DMS53 treated with DMSO at 0.1 percent for 48 hours (cell line): Measurements from ENCODE around the gene ENOX1.

Source experiments
- DNase-seq: peaks from one replicate; lab custom pipeline; 2025; ENCODE audit not compliant: unreplicated experiment; lab: John Stamatoyannopoulos, UW

ENOX1 gene

DNA sequence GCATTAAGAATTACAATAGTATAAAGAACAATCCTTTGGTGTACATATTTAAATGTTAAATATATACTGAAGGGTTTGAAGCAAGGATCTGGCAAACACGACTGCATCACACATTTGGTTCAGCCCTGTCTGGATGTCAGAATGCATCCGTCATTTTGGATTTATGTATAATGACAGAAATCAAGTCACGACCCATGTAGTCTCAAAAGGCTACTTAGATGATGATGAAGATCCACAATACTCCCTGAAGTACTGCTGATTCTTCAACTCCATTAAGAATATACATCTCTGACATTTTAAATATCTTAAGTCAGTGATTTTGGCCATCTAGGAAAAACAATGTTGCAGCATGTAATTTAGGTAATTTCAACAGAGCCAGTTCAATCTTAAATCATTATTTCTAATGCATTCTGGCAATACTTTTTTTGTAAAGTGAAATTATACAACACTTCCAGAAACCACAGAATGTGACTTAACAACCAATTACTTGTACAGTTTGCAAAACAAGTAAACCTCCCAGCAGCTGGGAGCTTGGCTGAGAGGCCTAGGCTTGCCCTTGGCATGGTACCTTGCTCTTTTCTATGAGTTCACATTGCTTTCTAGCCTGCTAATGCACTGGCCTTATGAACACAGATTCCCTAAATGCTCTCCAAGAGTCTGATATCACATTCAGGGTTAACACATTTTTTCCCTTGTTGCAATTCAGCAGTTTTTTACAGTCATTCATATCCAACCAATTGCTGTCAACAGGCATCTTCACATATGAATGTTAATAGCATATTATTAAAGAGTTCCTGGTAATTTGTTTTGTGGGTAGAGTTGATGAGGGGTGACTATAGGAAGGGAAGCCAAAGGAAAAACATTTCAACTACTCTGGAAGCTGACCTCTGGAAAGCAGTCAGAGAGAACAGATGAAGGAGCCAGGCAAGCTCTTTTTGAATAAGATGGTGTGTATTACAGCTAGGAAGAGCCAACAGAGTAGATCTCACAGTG is 175.2 kb downstream of the ENOX1 start:
- no peak for DNase-seq

DNA sequence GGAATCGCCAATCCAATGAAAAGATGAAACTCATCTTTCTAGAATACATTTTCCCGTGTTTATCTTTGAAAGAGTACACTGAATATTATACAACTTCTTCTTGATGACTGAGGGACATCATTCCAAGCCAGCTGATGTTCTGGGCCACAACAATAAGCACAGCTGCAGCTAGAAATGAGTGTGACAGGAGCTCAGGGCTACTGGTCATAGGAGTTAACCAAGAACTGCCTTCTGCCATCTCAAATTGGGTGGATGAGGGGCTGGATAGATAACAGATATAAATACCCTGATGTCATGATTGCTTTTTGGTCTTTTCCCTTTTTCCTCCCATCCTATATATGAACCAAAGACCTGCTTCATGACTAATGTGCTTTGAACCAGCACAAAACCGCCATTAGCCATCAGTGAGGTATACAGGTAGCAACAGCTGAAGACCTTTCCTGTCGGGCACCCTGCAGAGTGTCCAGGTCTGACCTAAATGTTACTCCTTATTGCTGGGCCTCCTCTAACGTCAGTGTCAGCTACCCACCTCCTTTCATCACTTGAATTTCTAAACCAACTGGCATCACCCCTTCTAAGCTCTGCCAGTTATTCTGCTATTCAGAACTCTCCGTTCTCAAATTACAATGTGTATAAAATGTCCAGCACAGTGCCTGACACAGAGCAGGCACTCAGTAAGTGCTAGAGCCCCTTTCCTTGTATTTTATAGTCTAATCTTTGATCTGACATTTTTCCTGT is 178.2 kb downstream of the ENOX1 start:
- DNase-seq, result no peak

DNA sequence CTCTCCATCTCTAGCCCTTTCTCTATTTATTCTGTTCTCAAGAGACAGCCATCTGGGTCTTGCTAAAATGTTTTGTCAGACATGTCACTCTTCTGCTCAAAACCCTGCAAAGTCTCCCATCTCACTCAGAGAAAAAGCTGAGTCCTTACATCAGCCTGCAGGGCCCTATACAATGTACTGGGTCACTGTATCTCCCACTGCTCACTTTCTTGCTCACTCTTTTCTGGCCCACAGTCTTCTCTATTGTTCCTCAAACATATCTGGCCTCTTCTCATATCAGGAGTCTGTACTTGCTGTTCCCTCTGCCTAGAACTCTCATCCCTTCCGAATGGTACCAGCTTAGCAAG is 189.2 kb downstream of the ENOX1 start:
- DNase-seq, result no peak

DNA sequence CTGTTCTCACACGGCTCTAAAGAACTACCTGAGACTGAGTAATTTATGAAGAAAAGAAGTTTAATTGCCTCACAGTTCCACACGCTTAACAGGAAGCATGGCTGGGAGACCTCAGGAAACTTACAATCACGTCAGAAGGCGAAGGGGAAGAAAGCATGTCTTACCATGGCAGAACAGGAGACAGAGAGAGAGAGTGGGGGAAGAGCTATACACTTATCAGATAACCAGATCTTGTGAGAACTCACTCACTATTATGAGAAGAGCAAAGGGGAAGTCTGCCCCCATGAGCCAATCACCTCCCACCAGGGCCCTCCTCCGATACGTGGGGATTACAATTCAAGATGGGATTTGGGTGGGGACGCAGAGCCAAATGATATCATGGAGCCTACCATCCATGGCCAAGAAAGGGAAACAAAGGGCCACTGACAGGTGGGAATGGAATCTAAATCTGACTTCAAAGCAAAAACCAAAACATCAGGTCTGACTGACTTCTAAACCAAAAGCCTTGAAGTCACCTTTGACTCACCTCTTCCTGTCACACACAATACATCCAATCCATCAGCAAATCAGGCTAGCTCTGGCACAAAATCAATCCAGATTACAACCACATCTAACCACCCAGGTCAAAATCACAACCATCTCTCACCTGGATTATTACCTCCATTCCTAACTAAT is 189.7 kb downstream of the ENOX1 start:
- no peak for DNase-seq

DNA sequence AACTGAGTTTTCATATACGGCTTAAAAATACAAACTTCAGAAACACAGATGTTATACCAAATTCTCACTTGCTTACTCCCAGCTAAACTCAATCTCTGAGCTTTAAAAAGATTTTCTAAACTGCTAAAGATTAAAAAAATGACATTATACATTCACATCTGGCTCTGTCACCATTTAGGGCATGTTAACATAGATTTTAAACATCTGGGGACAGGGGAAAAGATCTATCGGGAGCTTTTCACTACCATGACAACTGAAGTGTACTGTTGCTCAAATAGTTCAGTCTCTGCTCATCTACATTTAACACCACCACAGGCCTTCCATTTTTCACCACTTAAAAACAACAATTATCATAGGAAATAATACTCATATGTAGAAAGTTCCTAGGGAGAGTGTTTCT is 190.8 kb downstream of the ENOX1 start:
- no peak for DNase-seq

DNA sequence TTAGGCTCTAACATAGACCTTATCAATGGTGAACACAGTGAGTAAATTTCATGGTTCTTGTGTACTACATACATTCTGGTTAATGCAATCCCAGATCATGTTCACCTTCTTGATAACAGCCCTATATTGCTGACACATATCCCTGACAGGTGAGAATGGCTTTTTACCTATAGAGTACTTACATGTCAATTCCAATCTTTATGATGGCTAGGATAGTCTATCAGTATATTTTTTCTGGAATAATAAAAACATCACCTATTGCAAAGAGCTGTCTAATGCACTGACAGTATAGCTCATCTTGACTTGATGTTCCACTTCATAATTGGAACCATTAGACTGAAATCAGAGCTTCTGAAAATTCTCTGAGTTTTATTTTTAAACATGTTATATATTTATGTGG is 199.4 kb downstream of the ENOX1 start:
- DNase-seq, result no peak

DNA sequence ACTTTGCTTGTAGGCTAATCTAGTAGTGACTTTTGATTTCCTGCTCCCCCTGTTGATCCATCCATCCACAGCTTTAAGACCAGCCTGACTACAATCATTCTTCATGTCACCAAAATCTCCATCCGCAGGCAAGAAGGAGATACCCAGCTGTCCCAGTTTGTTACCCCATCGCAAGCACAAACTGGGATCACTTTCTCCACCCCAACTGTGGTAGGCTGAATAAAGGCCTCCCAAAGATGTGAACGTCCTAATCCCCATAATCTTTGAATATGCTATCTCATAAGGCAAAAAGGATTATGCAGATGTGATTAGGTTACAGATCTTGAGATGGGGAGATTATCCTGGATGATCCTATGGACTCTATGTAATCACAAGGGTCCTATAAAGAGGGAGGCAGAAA is 202.0 kb downstream of the ENOX1 start:
- no peak for DNase-seq

DNA sequence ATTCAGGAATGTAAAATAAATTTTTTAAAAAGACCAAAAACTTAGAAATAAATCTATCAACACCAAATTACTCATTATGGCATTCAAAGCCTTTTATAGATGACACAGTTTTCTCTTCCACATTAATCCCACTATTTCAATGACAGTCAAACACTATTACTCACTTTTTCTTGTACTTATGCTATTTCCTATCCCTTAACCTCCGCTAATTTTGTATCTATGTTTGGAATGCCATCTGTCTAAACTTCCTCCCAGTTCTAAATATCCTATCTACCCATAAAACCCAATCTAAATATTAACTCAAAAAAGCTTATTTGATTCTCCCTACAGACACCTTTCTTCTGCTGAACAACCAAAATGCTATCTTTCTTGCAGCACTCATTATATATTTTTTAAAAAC is 203.5 kb downstream of the ENOX1 start:
- DNase-seq, result no peak

DNA sequence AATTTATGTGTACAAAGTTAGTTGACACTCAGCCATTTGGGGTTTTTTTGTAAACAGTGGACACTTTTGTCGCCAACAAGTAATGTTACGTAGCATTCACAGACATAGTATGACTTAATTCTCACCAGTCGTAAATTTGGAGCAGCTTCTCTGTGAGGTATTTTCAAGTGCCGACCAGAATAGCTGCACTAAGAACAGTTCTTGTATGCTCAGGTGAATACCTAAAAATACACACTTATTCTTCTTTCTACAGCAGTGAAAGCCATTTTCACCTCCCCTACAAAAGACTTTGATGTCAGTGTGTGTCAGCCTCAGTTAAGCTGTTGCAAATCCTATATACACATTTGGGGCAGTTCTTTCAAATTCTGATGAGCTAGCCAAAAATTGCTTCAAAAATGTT is 206.5 kb downstream of the ENOX1 start:
- no peak for DNase-seq

DNA sequence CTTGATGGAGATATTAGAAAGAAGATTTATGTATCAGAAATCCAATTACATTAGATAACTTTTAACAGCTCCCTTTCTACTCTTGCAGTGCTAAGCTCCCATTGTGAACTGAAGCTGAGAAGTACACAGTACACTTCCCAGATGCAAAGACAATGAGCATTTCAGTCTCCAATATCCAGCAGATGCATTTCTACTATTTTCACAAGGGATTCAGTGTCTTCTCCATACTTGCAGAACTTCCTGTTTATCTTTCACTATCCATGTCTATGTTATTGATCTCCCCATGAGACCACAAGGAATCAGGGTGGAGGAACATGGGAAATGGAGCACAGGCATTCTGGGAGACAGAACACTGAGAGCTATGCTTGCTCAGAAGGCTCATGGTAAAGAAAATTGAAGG is 207.5 kb downstream of the ENOX1 start:
- no peak for DNase-seq

DNA sequence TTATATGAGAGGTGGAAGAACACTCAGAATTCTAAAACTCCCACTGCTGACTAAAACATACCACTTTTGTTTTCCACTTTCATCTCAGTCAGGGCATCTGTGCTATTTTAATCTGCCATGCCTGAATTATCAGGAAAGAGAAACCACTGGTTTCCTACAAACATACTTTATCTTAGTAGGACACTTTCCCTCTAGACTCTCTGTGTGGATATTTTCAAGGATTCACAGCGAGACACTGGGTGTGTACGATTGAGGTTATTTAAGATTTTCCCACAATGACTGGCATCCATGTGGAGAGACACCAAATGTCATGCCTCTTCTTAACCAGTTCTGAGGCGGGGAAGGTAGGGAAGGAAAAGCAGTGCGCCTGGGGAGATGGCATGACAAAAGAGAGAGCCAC is 212.2 kb downstream of the ENOX1 start:
- DNase-seq, result no peak

DNA sequence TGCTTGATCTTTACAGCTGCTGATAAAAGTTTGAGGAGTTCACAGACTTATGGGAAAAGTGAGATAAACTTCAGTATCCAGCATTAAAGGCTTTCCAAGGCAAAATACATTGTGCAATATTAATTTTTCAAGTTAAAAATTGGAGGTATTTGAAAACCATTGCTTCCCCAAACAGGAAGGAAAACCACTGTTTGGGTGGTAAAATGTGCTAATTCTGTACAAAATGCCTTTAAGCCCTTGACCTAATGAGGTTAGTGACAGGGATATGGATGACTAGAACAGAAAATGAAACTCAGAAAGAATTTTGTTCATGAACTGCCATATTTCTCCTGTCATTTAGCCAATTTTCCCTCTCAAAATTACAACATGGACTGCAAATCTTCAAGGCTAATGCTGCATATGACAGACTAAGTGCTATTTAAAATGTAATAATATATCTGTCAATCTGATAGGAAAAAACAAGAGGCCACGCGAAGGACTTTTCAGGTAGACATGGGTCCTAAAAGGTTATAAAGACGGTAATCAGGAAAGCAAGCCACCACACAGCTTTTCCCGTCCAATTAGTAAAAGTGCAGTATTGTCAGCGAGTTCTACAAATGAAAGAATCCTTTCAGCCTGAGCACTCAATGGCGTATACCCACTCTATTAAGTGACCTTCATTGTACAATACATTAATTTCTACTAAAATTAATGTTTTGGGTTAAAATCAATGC is 212.8 kb downstream of the ENOX1 start:
- DNase-seq, result no peak

DNA sequence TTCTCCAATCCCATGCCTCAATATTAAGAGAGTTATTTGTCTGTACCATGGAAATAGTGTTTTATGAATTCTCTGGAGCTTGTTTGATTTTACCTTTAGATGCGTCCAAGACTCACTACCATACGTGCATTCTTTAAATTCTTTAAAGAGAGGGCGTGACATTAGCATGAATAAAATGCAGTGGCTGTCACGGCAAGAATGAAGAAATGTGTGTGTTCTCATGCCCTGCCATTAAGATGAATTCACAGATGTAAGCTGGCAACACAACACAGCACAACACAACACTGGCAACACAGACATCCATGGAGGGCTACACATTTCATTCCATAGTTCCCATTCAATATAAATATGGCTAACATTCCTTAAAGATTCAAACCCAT is 213.4 kb downstream of the ENOX1 start:
- DNase-seq, result no peak

DNA sequence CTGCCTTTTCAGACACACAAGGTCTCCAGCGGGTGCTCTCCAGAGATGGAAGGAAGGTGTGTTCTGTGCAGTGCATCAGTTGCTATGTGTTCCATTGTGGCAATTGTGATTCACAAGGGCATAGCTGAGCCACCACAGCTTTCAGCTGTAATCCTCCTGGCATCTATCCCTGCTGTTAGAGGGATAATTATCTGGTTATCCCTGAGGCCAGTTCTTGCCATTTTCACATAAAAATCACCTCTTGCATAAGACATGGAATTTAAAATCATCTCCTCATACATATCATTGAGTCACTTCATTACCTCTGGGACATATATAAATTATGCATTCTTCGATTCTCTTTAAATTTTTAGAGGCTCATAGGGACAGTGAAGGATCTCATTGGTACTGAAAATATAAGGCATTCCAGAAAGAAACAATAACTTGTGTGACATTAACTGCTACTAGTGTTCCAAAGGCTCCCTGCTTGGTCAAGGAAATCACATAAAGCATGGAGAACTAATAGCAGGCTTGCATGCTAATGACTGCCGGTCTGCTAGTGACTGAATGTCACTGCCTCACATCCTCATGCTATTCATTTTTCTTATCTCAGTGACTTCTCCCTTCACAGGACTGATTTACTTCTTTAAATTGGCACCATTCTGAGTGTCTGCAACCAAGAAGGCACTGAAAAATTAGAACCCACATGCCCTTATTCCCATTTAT is 214.0 kb downstream of the ENOX1 start:
- no peak for DNase-seq

DNA sequence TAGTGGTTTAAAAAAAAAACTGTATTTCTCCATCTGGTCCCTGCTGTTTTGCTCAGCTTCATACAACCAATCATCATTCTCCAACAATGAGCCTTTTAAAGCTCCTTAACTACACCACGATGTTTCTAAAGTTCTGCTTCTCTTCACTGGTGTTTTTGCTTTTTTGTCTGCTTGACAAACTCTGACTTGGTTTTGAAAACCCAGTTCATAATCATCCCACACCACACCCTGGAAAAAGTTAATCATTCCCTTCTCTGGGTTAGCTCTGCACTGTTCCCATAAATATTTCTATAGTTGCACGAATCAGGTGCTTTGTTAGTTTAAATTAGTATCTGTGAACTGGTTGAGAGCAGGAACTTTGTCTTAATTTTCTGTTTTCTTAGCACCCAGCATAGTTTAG is 217.1 kb downstream of the ENOX1 start:
- DNase-seq, result no peak

DNA sequence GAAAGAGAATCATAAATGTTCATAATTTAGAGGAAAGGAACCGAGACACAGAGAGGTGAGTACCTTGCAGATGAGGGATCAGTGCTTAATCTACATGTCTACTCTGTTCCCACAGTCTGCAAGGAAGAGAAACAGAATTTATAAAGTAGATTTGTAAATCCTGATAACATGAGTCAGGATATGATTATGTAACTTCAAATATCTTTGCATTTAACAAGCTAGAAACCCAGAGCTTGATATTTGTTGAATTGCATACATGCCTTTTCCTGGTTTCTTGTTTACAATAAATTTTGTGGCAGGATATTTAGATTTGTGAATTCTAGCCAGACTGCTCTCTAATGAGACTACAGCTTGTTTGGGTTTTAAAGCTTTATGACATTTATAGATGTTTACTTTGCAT is 219.2 kb downstream of the ENOX1 start:
- DNase-seq, result no peak

DNA sequence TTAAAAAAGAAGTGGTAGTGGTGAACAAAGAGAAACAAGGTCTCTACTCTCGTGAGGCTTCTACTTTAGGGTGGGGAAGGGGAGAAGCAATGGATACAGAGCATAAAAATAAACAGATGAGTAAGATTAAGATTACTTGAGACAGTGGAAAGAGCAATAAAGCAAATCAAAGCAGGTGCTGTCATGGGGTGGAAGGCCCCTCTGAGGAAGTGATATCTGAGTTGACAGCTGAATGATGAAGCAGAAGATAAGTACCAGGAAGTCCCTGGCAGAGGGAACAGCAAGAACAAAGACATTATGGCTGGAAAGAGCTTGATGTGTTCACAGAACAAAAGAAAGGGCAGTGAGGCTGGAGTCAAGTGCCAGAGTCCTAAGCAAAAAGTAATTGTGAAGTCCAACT is 221.8 kb downstream of the ENOX1 start:
- peak; percentile 44 for DNase-seq

DNA sequence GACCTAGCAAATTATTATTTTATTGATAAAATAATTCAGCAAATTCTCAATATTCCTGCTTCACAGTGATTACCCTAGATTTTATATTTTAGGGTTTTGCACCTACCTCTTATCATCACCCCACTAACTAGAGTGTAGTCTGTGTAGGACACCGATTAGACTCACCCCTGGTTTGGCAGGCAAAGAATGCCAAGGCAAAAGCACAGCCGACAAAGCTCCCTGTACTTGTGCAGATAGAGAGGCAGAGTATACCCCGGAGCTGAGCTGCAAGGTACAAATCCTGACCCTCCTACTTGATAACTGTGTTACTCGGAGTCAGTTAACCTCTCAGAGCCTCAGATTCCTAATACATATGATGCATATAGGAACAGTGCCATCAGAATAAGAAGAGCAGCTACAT is 225.7 kb downstream of the ENOX1 start:
- no peak for DNase-seq

DNA sequence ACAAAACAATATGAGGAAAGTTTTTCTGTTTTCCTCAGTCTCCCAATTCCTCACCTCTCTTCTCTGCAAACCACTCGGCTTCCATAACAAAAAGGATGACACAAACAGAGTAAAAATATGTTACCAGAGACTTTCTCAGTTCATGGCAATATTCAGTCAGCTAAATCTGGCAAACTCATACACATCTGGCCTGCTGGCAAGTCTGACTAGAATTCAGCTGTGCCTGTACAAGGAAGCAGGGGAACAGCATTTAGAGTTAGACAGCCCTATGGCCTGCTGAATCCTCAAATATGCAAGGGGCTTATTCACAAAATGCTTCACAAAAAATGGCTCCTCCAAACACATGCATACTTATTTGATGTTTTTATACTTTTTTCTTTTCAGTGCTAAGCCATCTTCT is 227.8 kb downstream of the ENOX1 start:
- DNase-seq, result no peak

DNA sequence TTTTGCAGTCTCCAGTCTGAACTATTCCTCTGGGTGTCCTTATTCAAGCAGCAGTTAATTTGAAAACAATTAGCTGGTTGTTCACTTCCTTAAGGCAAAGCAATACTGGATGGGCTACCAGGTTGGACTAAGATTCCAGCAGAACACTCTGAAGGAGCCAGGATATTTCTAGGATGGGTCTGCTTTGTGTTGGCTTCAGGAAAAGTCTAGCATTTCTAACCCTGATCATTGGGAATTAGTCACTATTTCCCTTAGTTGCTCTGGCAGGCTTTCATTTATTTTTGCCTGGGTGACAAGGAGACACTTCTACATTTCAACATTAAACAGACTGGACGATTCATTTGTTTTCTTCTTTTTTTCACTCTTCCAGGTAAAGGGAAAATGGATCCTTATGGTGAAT is 228.4 kb downstream of the ENOX1 start:
- no peak for DNase-seq

DNA sequence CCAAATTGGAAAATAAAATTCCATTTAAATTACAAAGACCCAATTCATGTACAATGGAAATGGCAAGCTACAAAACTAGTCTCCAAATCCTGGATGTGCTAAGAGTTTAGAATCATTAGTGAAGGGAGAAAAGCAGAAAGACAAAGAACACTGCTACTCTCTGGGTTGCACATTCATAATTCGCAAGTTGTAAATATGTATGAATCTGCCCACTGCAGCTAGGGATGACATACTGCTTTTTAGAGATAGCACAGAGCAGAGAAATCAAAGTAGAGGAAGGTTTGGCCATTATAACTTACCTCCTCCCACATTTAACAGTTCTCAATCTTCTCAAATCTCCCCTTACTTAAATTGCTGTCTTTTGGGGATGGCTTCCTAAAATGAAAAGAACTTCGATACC is 231.1 kb downstream of the ENOX1 start:
- DNase-seq, result no peak
